ENCODE data around the gene TCF3.
"Not testable (repeated sequence)": the region's sequence is repeated elsewhere in the genome, so short reads cannot be mapped to it uniquely, and the experiment has no call there.

The TCF3 gene

GRCh38 chr19:1652471-1653299 is at the start of gene TCF3:
TCF3 (minus strand) TSS chr19:1652615; CDS start chr19:1650248, 2,367 bp downstream.
- DNase-seq = peak; percentile 97

DNA sequence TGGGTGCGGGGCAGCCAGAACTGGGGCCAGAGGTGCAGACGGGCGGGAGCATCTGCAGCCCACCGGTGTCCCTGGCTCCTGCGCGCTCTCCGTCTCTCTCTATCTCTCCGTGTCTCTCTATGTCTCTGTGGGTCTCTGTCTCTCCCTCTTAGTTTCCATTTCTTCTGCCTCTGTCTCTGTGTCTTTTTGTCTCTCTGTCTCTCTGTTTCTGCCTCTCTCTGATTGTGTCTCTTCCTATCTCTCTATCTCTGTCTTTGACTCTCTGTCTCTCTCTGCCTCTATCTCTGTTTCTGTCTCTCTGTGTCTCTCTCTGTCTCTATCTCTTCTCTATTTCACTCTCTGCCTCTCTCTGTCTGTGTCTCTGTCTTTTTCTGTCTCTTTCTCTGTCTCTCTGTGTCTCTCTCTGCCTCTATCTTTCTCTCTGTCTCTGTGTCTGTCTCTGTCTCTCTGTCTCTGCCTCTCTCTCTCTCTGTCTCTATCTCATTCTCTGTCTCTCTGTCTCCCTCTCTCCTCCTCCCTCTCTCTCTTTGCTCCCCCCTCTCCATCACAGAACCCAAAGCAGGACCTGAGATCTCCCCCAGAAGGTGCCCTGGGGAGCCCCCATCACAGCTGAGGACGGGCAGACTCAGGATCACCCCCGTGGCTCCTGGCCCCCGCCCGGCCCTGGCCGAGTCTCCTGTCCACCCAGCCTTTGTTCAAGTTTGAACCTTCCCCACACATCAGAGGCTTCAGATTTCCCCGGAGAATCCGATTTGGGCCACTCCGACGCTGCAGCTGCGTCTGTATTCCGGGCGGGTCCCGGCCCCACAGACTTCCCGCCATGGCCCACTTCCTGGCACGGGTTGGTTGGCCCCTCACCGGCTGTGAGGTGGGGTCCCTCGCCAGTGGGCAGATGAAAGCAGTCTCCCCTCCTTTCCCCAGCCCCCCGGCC is 48.6 kb upstream of the TCF3 start:
- DNase-seq = no peak

DNA sequence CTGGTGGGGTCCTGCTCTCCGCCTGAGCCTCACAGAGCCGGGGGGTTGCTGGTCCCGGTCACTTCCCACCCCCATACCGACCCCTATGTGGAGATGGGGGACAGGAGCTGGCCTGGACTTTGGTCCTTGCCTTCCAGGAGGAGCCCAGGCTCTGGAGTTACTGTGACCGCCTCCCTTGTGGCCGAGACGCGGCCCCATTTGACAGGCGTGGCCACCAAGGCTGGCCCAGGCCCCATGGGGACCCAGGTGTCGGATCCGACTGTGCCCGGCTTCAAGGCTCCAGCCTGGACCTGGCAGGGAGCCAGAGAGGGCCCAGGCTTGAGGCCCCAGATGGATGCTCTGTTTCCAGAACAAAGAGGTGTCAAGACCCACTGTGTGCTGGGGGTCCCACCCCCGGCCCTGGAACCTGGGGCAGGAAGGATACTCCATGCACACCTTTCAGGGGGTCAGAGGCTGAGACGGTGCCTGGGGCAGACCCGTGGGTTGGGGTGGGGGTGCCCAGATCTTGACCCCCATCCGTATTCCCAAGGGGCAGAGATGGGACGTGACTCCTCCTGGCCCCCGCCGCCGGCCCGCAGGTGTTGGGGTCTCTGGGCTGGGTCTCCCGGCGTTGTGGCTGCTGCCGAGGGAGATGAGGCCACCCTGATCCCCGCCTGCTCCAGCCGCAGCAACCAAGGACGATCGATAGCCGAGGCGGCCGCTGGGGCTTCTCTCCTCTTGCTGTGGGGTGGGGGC is 47.8 kb upstream of the TCF3 start:
- DNase-seq = no peak

GRCh38 chr19:1699386-1699785 is 47.0 kb upstream of the TCF3 start:
- no peak for DNase-seq

DNA sequence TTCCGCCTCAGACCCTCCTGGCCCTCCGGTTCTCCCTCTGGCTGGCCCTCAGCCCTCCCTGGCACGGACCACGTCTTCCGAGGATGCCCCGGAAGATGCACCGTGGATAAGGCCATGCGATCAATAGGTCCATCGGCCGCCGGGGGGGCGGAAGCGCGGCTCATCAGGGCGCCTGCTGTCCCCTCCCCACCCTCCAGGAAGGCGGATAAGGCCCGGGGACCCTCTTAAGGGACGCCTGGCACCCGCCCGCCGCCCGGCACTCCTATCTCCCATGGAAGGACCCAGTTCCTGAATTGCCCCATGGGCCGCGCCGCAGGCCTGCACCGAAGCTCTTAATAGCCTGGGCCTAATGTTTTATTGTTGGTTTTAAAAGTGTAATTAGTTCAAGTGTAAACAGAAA is 46.2 kb upstream of the TCF3 start:
- no peak for DNase-seq

GRCh38 chr19:1695481-1695880 is 43.1 kb upstream of the TCF3 start:
- not testable (repeated sequence) for DNase-seq

DNA sequence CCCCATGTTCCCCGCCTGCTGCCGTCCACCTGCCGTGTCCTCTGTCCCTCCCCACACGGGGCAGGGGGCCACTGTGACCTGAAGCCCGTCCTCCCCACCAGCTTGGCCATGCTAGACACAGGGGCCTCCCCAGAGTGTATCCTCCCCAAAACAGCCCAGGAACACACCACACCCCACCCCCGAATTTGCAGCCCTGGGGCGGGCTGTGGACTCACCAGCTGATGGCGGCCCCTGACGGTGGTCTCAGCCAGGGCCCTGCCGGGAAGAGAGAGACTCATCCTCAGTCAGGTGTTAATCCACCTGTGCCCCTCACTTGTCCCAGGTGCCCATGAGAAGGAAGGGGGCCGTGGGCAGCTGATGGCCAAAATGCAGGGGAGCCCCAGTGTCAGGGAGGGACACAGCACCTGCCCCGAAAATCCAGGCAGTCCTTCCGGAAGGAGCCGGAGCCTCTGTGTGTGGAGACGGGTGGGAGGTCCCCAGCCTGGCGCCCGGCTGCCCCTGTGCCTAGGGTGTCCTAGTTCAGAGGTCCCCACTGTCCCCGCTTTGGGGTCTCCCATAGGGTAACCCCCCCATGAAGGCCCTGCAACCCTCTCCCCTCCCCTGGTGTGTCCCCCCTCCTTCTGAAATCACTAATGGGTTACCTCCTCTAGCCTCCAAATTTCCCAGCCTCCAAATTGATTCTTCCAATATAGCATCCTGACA is 39.3 kb upstream of the TCF3 start:
- no peak for DNase-seq

DNA sequence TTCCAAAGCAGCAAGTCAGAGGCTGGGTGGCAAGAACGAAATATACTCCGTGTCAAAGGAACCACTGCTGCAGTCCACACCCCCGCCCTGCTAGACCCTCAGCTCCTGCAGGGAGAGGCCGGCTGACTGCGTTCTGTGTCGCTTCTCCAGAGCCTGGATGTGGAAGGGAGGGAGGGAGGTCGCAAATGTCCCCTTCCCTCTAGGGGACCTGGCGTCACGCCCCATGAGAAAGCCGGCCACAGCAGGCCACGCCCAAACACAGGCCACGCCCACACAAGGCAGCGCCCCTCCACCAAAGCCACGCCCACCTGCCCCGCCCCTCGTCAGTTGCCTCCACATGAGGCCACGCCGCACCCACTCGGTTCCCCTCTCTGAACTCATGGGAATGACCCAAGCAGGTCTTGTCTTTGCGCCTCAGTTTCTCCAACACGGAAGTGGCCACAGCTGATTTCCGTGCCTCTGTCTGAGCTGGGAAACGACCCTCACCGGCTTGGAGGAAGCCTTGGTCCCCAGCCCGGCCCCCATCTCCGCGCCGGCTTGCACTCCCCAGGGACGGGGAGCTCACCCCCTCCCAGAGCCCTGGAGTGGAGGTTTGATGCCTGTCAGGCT is 38.4 kb upstream of the TCF3 start:
- DNase-seq = no peak

- not testable (repeated sequence) for DNase-seq
Measured at GRCh38 chr19:1685785-1686184, 33.4 kb upstream of the TCF3 start.

DNA sequence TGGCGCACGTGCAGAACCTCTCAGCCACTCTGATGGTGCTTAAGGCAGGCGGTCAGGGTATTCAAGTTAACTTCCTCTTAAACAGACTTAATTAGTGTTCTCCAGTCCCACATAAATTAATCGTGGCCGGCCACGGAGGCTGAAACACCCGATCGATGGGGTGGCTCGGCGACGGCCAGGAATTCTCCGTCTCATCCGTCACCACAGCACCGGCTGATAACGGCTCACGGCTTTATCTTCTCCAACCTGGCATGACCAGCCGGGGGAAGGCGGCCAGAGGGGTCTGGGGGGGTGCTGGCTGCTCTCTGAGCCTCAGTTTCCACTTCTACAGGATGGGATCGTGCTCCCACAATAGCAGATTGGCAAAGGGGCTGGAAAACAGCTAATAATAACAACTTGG is 32.6 kb upstream of the TCF3 start:
- no peak for DNase-seq

DNA sequence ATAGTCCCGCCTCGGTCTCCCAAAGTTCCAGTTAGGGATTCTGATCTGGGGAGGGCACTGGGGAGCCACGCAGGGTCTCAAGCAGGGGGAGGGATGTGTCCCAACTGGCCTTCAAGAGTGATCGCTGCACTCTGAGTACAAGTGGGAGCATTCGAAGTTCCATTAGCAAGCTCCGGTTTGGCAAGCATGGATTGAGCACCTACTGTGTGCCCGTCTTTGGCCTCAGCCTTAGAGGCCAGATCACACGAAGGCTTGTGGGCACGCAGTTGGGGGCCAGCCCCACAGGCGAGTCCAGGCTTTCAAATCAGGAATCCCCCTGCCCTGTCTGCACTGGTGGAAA is 32.1 kb upstream of the TCF3 start:
- no peak for DNase-seq

GRCh38 chr19:1683869-1684572 is 31.6 kb upstream of the TCF3 start:
- DNase-seq = no peak

GRCh38 chr19:1680976-1681375 is 28.6 kb upstream of the TCF3 start:
- DNase-seq = no peak

GRCh38 chr19:1678073-1678472 is 25.7 kb upstream of the TCF3 start:
- DNase-seq = no peak

DNA sequence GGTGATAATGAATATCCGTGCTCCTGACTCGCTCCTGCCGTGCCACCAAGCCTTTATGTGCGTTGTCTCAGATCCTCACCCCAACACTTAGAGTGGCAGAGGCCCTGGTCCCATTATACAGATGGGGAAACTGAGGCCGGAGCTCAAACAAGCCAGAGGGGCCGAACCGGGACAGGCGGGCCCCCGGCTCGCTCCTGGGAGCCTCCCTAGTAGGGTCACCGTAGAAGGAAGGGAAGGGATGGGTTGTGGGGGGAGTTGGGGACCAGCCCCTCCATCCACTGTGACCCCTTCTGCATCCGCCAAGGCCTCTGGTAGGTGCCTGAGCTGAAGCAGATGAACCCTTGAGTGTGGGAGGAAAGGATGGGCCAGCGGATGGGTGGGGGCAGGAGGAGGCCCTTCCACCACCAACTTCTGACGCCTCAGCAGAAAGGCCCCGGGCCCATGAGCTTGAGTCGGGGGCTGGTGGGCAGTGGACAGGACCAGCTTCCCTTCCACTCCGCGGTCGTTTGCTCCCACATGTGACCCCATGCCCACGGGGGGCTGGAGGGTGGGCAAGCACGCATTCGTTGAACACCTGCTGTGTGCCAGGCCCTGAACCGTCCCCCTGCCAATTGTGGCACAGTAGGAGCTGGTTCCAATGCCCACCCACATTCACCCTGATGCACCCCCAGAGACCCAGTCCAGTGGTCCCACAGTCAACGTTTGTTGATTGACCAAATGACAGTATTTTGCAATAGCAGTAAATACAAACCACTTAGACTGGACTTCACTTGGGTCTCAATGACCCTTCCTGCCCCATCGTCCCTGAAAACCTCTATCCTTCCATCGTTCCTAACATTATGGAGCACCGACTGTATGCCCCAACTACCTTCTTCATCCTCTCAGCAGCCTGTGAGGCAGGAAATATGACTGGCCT is 24.2 kb upstream of the TCF3 start:
- DNase-seq = no peak

DNA sequence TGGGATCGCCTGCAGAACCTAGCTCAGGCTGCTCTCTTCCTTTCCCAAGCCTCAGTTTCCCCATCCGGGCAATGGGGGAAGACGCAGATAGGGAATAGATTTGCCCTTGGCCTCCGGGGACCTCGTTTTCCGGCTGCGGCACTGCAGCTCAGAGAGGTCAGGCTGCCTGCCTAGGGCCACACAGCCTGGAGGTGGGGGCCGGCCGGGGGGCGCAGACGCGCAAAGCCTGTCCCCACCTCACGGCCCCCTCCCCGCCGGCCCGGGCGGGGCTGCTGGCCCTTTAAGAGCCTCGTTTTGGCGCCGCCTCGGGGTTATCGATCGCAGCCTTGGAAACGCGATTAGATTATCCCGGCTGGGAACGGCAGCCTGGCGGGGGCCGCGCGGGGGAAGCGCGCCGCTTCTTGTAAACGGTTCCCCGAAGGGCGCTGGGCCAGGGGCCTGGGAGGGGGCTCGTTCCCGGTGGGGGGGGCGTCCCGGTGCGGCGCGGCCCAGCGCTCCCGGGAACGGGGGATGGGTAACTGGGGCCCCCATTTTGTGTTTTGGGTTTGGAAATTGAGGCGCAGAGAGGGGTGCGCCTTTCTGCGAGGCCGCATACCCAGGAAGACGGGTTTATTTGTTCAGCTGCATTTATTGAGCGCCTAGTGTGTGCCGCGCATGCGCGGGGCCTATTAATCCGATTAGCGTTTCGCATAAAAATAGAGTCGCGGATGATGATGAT is 23.4 kb upstream of the TCF3 start:
- DNase-seq = no peak

- no peak for DNase-seq
Measured at GRCh38 chr19:1674293-1674679, 21.9 kb upstream of the TCF3 start.

- DNase-seq = no peak
Measured at GRCh38 chr19:1673645-1674292, 21.4 kb upstream of the TCF3 start.

Measured in NCI-H2171 (cell line).